NT2/D1 (cell line): Measurements from ENCODE around the gene ZBTB40.

ENCODE experiments used
- SUZ12 ChIP-seq: IDR thresholded peaks from 2 replicates; pipeline ENCODE4 v1.6.1; 2011; ENCODE audit not compliant: insufficient read length, insufficient read depth; ENCODE audit errors: extremely low read depth
- YY1 ChIP-seq: IDR thresholded peaks from 2 replicates; pipeline ENCODE4 v1.6.1; 2011; ENCODE audit not compliant: insufficient read length, insufficient read depth

- TF ChIP-seq SUZ12 (no peak), YY1 (no peak)
Measured at GRCh38 chr1:22500058-22500457, 48.4 kb downstream of the ZBTB40 start.
